GM23248 (cell line): ENCODE data around the gene PPP2R2D. TPM values are rescaled to one million over a fixed set of nuclear protein-coding genes. Genes with fewer than 3 reads are reported as not detected.

Source experiments
- DNase-seq: peaks from one replicate; pipeline ENCODE4 v3.0.0-alpha.2; 2015
- H2AFZ ChIP-seq: fragments of 200-600 bp; sonication (generic); 2 replicates; pipeline ENCODE4 v1.6.1; 2016; ENCODE audit warnings: antibody characterized with exemption
- H3F3A ChIP-seq: fragments of 200-600 bp; sonication (generic); 2 replicates; pipeline ENCODE4 v1.6.1; 2016; ENCODE audit warnings: mild to moderate bottlenecking, antibody characterized with exemption, mixed run types; ENCODE audit not compliant: insufficient read depth
- H3K27ac ChIP-seq: fragments of 200-600 bp; sonication (generic); 2 replicates; pipeline ENCODE4 v1.5.1; 2016; ENCODE audit warnings: mild to moderate bottlenecking
- H3K27me3 ChIP-seq: fragments of 200-600 bp; sonication (generic); replicated peaks from 2 replicates; pipeline ENCODE4 v1.6.1; 2016; ENCODE audit warnings: mild to moderate bottlenecking; ENCODE audit not compliant: insufficient read depth
- H3K36me3 ChIP-seq: fragments of 200-600 bp; sonication (generic); 2 replicates; pipeline ENCODE4 v1.6.1; 2016; ENCODE audit warnings: low read depth, mild to moderate bottlenecking
- H3K4me1 ChIP-seq: fragments of 200-600 bp; sonication (generic); 2 replicates; pipeline ENCODE4 v1.6.1; 2016; ENCODE audit warnings: mild to moderate bottlenecking; ENCODE audit not compliant: insufficient read depth
- H3K4me2 ChIP-seq: fragments of 200-600 bp; sonication (generic); one replicate; pipeline ENCODE4 v1.6.1; 2016; ENCODE audit warnings: mild to moderate bottlenecking; ENCODE audit not compliant: unreplicated experiment
- H3K4me3 ChIP-seq: fragments of 200-600 bp; sonication (generic); 2 replicates; pipeline ENCODE4 v1.5.1; 2016; ENCODE audit warnings: mild to moderate bottlenecking
- H3K79me2 ChIP-seq: fragments of 200-600 bp; sonication (generic); 2 replicates; pipeline ENCODE4 v1.6.1; 2016; ENCODE audit warnings: mild to moderate bottlenecking; ENCODE audit not compliant: insufficient read depth
- H3K9ac ChIP-seq: fragments of 200-600 bp; sonication (generic); 2 replicates; pipeline ENCODE4 v1.6.1; 2016; ENCODE audit warnings: mild to moderate bottlenecking
- H3K9me2 ChIP-seq: fragments of 200-600 bp; sonication (generic); 2 replicates; pipeline ENCODE4 v1.6.1; 2016; ENCODE audit warnings: mixed run types, mild to moderate bottlenecking, moderate library complexity; ENCODE audit not compliant: insufficient read depth
- H3K9me3 ChIP-seq: fragments of 200-600 bp; sonication (generic); one replicate; pipeline ENCODE4 v1.6.1; 2017; ENCODE audit warnings: low read depth
- H4K20me1 ChIP-seq: fragments of 200-600 bp; sonication (generic); 2 replicates; pipeline ENCODE4 v1.6.0; 2016; ENCODE audit not compliant: insufficient read depth
- EZH2 ChIP-seq: fragments of 200-600 bp; sonication (generic); IDR thresholded peaks from 2 replicates; pipeline ENCODE4 v1.6.1; 2018; ENCODE audit warnings: antibody characterized with exemption, mild to moderate bottlenecking; ENCODE audit not compliant: insufficient read depth, poor library complexity, severe bottlenecking
- EZH2phosphoT487 ChIP-seq: fragments of 200-600 bp; sonication (generic); IDR thresholded peaks from 2 replicates; pipeline ENCODE4 v1.6.1; 2018; ENCODE audit warnings: antibody characterized with exemption, moderate library complexity, mild to moderate bottlenecking, low read depth; ENCODE audit not compliant: insufficient read depth
- WGBS, 2 experiments: methylation state at CpG; one replicate each; pipeline ENCODE4 v1.1.6; 2015 to 2017; ENCODE audit warnings: low lambda C conversion rate in 2 of 2, low coverage in 1 of 2; ENCODE audit errors: missing lambda C conversion rate in 2 of 2; 5-methylcytosine and 5-hydroxymethylcytosine counted together
- in situ Hi-C: fragments of 300-500 bp; cut with MboI; formaldehyde crosslinking; loops from 2 replicates; pipeline ENCODE4 v1.15.0; 2020
- polyA plus RNA-seq: library from polyadenylated mRNA; unstranded; fragments of >200 nt; fragmentation: Nextera tagmentation; extraction: Ambion mirVana; gene quantifications from 2 replicates; pipeline ENCODE4 v1.2.1, GENCODE V29; 2016
- total RNA-seq: library from RNA; depleted of rRNA; stranded (reverse); fragments of >200 nt; shearing (Covaris generic); gene quantifications from 2 replicates; pipeline ENCODE4 v1.2.3, GENCODE V29; 2014

PPP2R2D gene
- total and polyA plus RNA-seq, 2 experiments from 2014 or later = 18.5 to 26.2 TPM

DNA sequence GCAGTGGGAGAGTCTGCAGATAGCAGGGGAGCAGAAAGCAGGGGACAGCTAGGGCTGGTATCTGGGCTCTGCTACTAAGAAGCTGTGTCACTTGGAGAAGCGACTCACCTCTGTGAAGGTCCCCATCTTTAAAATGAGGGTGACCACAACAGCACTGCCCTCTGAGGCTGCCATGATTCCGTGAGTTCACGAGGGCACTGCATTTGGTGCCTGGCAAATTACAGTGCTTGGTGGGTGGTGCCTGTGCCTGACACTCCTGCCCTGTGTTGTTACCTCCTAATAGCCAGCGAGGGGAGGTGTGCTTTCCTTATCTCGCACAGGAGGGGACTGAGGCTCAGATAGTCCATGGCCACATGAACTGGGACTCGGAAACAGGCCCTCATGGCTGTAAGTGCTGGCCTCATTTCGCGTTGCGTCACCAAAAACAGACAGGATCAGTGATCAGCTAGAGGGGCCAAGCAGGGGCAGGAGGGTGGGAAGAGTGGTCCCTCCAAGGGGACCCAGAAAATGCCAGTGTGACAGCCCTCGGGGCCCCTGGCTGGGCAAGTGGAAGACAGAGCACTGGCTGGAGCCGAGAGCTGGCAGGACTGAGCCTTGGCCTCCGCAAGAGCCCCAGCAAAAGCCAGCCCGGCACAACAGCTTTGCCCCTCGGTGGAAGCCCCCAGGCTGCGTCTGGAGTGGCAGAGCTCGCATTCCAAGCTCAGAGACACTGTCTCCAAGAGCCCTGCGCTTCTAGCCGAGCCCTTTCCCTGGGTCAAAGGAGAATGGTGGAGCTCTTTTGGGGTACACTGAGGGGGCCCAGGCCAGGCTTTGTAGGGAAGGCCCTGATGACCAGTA is 98.3 kb downstream of the PPP2R2D start:
- Histone ChIP-seq H3K4me3 (no peak overlapping the region), H3K27me3 (peaks cover 7% of the 10 kb centered on the region; the same call in 1 of the 2 replicates), H3K79me2 (no peaks in the 10 kb centered on the region), H2AFZ (no peak overlapping the region), H3K4me2 (no peak overlapping the region), H3K9me2 (no peaks in the 10 kb centered on the region), H3K4me1 (peaks cover 9% of the 10 kb centered on the region; the same call in 1 of the 2 replicates), H3K36me3 (no peaks in the 10 kb centered on the region), H3K9me3 (no peaks in the 10 kb centered on the region), H3F3A (peaks cover 9% of the 10 kb centered on the region; the same call in 1 of the 2 replicates), H3K9ac (no peak overlapping the region), H3K27ac (no peak overlapping the region), H4K20me1 (no peaks in the 10 kb centered on the region)
- TF ChIP-seq EZH2phosphoT487 (no peak), EZH2 (no peak)
- no peak for DNase-seq
- in situ Hi-C loops = no loop called here
- 89 to 91% methylated on average over 18 of the region's 18 CpGs for WGBS, 2 experiments

GRCh38 chr10:132001238-132001972 is 100.6 kb downstream of the PPP2R2D start:
- WGBS, 2 experiments = 52 to 58% methylated on average over 15 of the region's 15 CpGs
- TF ChIP-seq EZH2phosphoT487 = no peak
- no peak for TF ChIP-seq EZH2
- peaks cover 9% of the 10 kb centered on the region; the same call in 1 of the 2 replicates for H3K4me1 ChIP-seq
- no peak overlapping the region for H2AFZ ChIP-seq
- no peaks in the 10 kb centered on the region for H3K9me2 ChIP-seq
- H3K9me3 ChIP-seq = no peaks in the 10 kb centered on the region
- H3K4me3 ChIP-seq = no peak overlapping the region
- H3F3A ChIP-seq = peaks cover 9% of the 10 kb centered on the region; the same call in 1 of the 2 replicates
- H3K4me2 ChIP-seq = no peak overlapping the region
- peaks cover 7% of the 10 kb centered on the region; the same call in 1 of the 2 replicates for H3K27me3 ChIP-seq
- in situ Hi-C loops = no loop called here
- H3K9ac ChIP-seq = no peak overlapping the region
- no peaks in the 10 kb centered on the region for H3K79me2 ChIP-seq
- H4K20me1 ChIP-seq = no peaks in the 10 kb centered on the region
- no peak overlapping the region for H3K27ac ChIP-seq
- H3K36me3 ChIP-seq = no peaks in the 10 kb centered on the region
- DNase-seq = no peak

GRCh38 chr10:132002004-132002403 is 101.2 kb downstream of the PPP2R2D start:
- peaks cover 9% of the 10 kb centered on the region; the same call in 1 of the 2 replicates for H3K4me1 ChIP-seq
- H3K36me3 ChIP-seq = no peaks in the 10 kb centered on the region
- H3K27ac ChIP-seq = no peak overlapping the region
- no peak for DNase-seq
- no peaks in the 10 kb centered on the region for H3K79me2 ChIP-seq
- in situ Hi-C loops = no loop called here
- TF ChIP-seq EZH2phosphoT487 (no peak), EZH2 (no peak)
- H3K9ac ChIP-seq = no peak overlapping the region
- H3K4me2 ChIP-seq = no peak overlapping the region
- H4K20me1 ChIP-seq = no peaks in the 10 kb centered on the region
- 71 to 80% methylated on average over 4 of the region's 4 CpGs for WGBS, 2 experiments
- no peaks in the 10 kb centered on the region for H3K9me3 ChIP-seq
- H2AFZ ChIP-seq = no peak overlapping the region
- H3K4me3 ChIP-seq = no peak overlapping the region
- peaks cover 9% of the 10 kb centered on the region; the same call in 1 of the 2 replicates for H3F3A ChIP-seq
- H3K9me2 ChIP-seq = no peaks in the 10 kb centered on the region
- H3K27me3 ChIP-seq = peaks cover 7% of the 10 kb centered on the region; the same call in 1 of the 2 replicates

- in situ Hi-C loops = no loop called here
- Histone ChIP-seq H2AFZ (no peak overlapping the region), H3K79me2 (no peaks in the 10 kb centered on the region), H3K4me1 (no peaks in the 10 kb centered on the region), H3K4me2 (no peak overlapping the region), H3K9me3 (no peaks in the 10 kb centered on the region), H4K20me1 (no peaks in the 10 kb centered on the region), H3K9me2 (no peaks in the 10 kb centered on the region), H3K27me3 (peaks cover 7% of the 10 kb centered on the region; the same call in 1 of the 2 replicates), H3F3A (no peaks in the 10 kb centered on the region), H3K27ac (no peak overlapping the region), H3K9ac (no peak overlapping the region), H3K4me3 (no peak overlapping the region), H3K36me3 (no peaks in the 10 kb centered on the region)
- TF ChIP-seq EZH2phosphoT487 (no peak), EZH2 (no peak)
- 41 to 44% methylated on average over 11 to 12 of the region's 12 CpGs for WGBS, 2 experiments
- no peak for DNase-seq
Observed at GRCh38 chr10:132003282-132003924, 102.6 kb downstream of the PPP2R2D start.
